ENCODE data around the gene TESK1. TPM values are rescaled to one million over a fixed set of nuclear protein-coding genes. Genes with fewer than 3 reads are reported as not detected.

The TESK1 gene
- total and polyA plus RNA-seq, 2 of the 4 experiments (the other 2 are of a cell fraction), result 3.4 to 21.0 TPM

DNA sequence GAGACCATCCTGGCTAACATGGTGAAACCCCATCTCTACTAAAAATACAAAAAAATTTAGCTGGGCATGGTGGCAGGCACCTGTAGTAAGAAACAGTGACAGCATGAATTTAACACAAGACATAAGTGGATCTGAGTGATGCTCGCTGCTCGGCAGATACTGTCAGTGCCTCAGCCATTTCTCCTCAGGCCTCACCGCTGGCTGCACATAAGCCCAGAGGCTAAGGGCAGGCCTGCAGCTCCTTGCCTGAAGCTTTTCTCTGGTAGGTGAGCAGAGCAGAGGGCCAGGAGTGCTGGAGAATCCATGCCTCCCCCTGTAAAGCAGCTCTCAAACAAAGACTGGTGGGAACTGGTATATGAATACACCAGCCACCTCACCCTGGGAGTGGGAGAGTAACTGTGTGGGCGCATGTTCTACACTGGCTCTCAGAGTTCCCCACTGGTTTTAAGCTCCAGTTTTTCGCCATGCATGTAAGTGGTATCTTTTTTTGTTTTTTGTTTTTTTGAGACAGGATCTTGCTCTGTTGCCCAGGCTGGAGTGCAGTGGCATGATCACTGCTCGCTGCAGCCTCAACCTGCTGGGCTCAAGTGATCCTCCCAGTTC is 23.4 kb downstream of the TESK1 start:
- H3K36me3 ChIP-seq (ENCODE audit: control insufficient read depth, insufficient read depth, low read length), result no peaks in the 10 kb centered on the region
- no peak overlapping the region for H3K23ac ChIP-seq (ENCODE audit: low read depth, low read length)
- H3K4me1 ChIP-seq (ENCODE audit: control insufficient read depth, insufficient read depth, low read length), result no peaks in the 10 kb centered on the region
- no peak overlapping the region for H4K8ac ChIP-seq (ENCODE audit: low read depth in 2 of 2, low read length in 2 of 2)
- H3K4me2 ChIP-seq (ENCODE audit: low read depth, low read length), result no peak overlapping the region
- H4K20me1 ChIP-seq (ENCODE audit: insufficient read depth, low read length), result no peaks in the 10 kb centered on the region
- H3K9me1 ChIP-seq (ENCODE audit: insufficient read depth, low read length), result no peaks in the 10 kb centered on the region
- DNase-seq (no peak), ATAC-seq (ENCODE audit: low read depth) (no peak)
- 79% methylated on average over 3 of the region's 6 CpGs; no CpG with 5 or more reads in 1 of the 2 experiments for WGBS, 2 experiments (ENCODE audit: extremely low coverage in 2 of 2, insufficient read length in 1 of 2)
- POLR2A ChIA-PET (ENCODE audit: unreplicated experiment), result no interaction called here
- BruUV-seq (replicated peaks), result no TSS peak
- dilution Hi-C loops (cut with HindIII; ENCODE audit: low sequenced_read_pairs, unreplicated experiment) (no loop called here), intact Hi-C loops (cut with micrococcal nuclease) (no loop called here), in situ Hi-C loops (cut with MboI; ENCODE audit: low sequenced_read_pairs) (no loop called here)
- no peak overlapping the region for H3K14ac ChIP-seq (replicated peaks; ENCODE audit: low read depth, low read length)
- no peak overlapping the region for H3K56ac ChIP-seq (ENCODE audit: extremely low read depth, insufficient read depth, low read length)
- H3K9me3 ChIP-seq (ENCODE audit: control insufficient read depth, insufficient read depth, low read length), result peaks cover 2% of the 10 kb centered on the region; the same call in 1 of the 2 replicates
- no peak overlapping the region for H3K18ac ChIP-seq (ENCODE audit: low read depth, low read length)
- TF ChIP-seq CHD1 (IDR thresholded peaks at IDR 0.05; ENCODE audit: low read depth, low read length) (no peak), RFX5 (IDR thresholded peaks at IDR 0.05; ENCODE audit: low read depth, low read length) (no peak), MAZ (IDR thresholded peaks at IDR 0.05; ENCODE audit: borderline replicate concordance, low read depth, low read length) (no peak), NFE2L2 (IDR thresholded peaks at IDR 0.05; ENCODE audit: low read depth, low read length) (no peak), MAFK (IDR thresholded peaks at IDR 0.05; ENCODE audit: low read depth, low read length) (no peak), FOS (IDR thresholded peaks at IDR 0.05; ENCODE audit: low read depth, low read length) (no peak), USF2 (IDR thresholded peaks at IDR 0.05; ENCODE audit: low read depth, low read length) (no peak), RCOR1 (IDR thresholded peaks at IDR 0.05; ENCODE audit: insufficient replicate concordance, low read length) (no peak), MXI1 (IDR thresholded peaks at IDR 0.05; ENCODE audit: borderline replicate concordance, low read depth, low read length) (no peak), RAD21 (IDR thresholded peaks at IDR 0.05; ENCODE audit: low read length) (no peak), CTCF (conservative IDR thresholded peaks at IDR 0.05; ENCODE audit: low read depth, low read length) (no peak)
- TF ChIP-seq, protein P1, sequence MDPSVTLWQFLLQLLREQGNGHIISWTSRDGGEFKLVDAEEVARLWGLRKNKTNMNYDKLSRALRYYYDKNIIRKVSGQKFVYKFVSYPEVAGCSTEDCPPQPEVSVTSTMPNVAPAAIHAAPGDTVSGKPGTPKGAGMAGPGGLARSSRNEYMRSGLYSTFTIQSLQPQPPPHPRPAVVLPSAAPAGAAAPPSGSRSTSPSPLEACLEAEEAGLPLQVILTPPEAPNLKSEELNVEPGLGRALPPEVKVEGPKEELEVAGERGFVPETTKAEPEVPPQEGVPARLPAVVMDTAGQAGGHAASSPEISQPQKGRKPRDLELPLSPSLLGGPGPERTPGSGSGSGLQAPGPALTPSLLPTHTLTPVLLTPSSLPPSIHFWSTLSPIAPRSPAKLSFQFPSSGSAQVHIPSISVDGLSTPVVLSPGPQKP (IDR thresholded peaks at IDR 0.05; ENCODE audit: borderline replicate concordance, low read depth, low read length), result no peak
- no peak overlapping the region for H3K27ac ChIP-seq (ENCODE audit: insufficient read depth, low read length)
- no peak overlapping the region for H4K5ac ChIP-seq (ENCODE audit: low read depth, low read length)
- H3K27me3 ChIP-seq (ENCODE audit: control insufficient read depth, insufficient read depth, low read length), result no peaks in the 10 kb centered on the region; the same call in 1 of the 2 replicates
- no peak overlapping the region for H2AK5ac ChIP-seq (ENCODE audit: low read depth, low read length)
- H2BK15ac ChIP-seq (ENCODE audit: low read depth, low read length), result no peak overlapping the region
- H2AFZ ChIP-seq (replicated peaks; ENCODE audit: low read length, poor library complexity), result no peak overlapping the region
- H3K79me1 ChIP-seq (ENCODE audit: low read depth in 1 of 2, low read length in 2 of 2), result no peaks in the 10 kb centered on the region
- H2BK20ac ChIP-seq (ENCODE audit: low read depth, low read length), result no peak overlapping the region
- no peak overlapping the region for H3K4ac ChIP-seq (ENCODE audit: low read depth, low read length)
- CTCF ChIA-PET, result interaction anchor here (1.2 kb wide), 1 partner anchor 10 kb away, joined by 3 read pairs; no protein-coding TSS in a partner anchor
- H3K9ac ChIP-seq (ENCODE audit: low read depth, low read length), result no peak overlapping the region
- no peak overlapping the region for H2AK9ac ChIP-seq (replicated peaks; ENCODE audit: low read depth, low read length, poor library complexity)
- H3K4me3 ChIP-seq (ENCODE audit: insufficient read depth, low read depth, low read length), result no peak overlapping the region
- no peak overlapping the region for H2BK120ac ChIP-seq (ENCODE audit: low read depth, low read length)
- H2BK5ac ChIP-seq (ENCODE audit: low read depth, low read length, poor library complexity, severe bottlenecking), result no peak overlapping the region
- H4K91ac ChIP-seq (ENCODE audit: insufficient read depth, low read depth, low read length), result no peak overlapping the region

All from IMR-90 (cell line).